Fibroblast of skin of abdomen (primary cell): ENCODE data around the gene SNRPB. TPM values are rescaled to one million over a fixed set of nuclear protein-coding genes. Genes with fewer than 3 reads are reported as not detected.
"Not testable (repeated sequence)": the region's sequence is repeated elsewhere in the genome, so short reads cannot be mapped to it uniquely, and the experiment has no call there.

Experiments used
- DNase-seq: peaks from one replicate; pipeline ENCODE4 v3.0.0-alpha.2; 2013
- polyA plus RNA-seq, 2 experiments: library from polyadenylated mRNA; unstranded; fragments of 120-200 nt; gene quantifications; one replicate each; pipeline ENCODE4 v1.2.1, GENCODE V29; 2013; ENCODE audit not compliant: insufficient read length in 2 of 2

SNRPB gene
- polyA plus RNA-seq (2013, experiment 1 of 2; ENCODE audit: insufficient read length) = 197 TPM
- polyA plus RNA-seq (2013, experiment 2 of 2; ENCODE audit: insufficient read length) = 196 TPM

DNA sequence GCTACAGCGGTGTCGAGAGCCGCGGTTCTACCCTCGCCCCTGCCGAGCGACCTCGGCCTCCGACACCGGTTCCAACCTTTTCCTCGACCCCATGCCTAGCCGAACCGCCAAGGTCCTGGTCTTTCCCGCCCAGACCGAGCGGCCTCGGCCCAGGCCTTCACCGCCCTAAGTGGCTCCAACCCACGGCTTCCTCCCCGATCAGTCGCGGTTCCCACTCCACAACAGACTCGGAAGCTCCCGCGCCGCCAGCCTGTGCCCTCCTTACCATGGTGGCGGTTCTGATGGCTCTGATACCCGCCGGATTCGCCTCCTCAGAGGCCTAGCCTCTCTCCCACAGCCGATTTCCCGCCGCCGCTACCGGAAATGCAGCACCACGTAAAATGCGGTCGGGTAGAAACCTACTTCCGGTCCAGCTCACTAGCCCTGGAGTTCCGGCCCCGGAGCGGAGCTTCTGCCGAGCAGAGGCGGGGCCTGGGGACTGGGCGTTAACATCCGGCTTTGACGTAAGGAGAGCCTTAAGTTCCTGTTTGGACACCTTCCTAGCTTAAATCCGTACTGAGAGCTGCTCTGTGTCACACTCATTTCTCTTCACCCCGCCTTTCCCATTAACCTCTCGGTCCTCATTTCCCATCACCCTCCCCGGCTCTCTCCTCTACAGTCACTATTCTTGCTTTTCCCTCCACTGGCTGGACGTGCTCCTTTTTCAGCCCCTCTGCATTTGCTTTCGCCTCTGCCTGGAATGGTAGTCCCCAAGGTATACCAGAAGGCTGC, at the start of gene SNRPB:
Gene SNRPB (minus strand): TSS at position 367 of the 771 bp plus-strand sequence. CDS start 99 bp downstream, at position 268.
- DNase-seq = peak; percentile 99

DNA sequence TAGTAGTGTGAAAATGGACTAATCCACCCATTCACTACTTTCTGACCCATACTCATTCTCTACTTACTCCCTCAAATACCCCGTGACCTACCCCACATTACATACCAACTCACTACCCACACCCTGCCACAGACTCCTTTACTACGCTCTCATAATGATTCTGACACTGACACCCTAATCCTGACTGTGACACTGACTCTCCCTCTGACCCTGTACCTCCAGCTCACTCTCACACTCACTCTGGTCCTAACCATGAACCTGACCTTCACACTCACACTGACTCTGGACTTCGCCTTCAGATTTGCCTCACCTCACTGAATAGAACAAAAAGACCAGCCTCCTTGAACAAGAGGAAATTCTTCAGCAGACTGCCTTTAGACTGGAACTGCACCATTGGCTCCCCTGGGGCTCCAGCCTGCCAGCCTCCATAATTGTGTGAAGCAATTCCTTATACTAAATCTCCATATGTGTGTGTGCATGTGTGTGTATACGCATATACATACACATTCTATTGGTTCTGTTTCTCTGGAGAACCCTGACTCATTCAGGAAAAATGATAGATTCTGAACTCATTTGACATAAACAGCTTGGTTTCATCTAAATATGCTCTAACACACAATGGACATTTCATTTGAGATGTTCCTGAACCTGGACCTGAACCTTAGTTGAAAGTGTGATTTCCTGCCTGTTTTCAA, 48.7 kb upstream of the SNRPB start:
- DNase-seq = peak; percentile 88

DNA sequence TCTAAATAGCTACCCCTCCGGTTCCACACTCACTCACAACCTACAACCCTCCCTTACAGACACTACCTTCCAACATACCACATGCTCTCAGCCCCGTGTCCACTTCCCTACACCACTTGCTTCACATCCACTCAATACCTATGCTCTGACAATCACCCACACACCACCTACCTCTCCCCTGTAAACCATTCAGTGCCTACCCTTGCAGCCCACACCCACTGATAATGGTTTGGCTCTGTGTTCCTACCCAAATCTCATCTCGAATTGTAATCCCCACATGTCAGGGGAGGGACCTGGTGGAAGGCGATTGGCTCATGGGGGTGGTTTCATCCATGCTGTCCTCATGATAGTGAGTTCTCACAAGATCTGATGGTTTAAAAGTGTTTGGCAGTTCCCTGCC, 48.0 kb upstream of the SNRPB start:
- no peak for DNase-seq

DNA sequence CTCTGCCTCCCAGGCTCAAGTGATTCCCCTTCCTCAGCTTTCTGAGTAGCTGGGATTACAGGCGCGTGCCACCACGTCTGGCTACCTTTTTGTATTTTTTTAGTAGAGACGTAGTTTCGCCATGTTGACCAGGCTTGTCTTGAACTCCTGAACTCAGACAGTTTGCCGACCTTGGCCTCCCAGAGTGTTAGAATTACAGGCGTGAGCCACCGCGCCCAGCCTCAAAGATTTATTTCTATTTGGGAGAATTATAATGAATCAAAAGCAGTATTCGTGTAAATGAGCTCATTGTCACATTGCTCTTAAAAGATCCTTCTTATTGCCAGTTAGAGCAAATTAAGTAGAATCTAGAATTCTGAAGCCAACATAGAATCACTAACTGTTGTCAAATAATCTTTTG, 47.5 kb upstream of the SNRPB start:
- no peak for DNase-seq

DNA sequence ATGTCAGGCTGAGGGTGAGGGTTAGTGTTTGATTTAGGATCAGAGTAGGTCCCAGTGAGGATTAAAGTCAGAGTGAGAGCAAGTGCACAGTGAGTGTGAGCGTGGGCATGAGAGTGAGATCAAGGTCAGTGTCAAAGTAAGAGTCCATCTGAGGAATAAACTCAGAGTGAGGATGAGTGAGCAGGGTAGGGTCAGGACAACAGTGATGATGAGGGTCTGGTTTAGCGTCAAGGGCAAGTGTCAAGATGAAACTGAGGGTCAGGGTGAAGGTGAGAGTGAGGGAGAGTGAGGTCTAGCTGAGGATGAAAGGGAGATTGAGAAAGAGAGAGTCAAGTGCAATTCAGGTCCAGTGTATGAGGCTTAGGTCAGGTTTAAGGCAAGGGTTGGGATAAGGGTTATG, 45.8 kb upstream of the SNRPB start:
- DNase-seq = no peak

DNA sequence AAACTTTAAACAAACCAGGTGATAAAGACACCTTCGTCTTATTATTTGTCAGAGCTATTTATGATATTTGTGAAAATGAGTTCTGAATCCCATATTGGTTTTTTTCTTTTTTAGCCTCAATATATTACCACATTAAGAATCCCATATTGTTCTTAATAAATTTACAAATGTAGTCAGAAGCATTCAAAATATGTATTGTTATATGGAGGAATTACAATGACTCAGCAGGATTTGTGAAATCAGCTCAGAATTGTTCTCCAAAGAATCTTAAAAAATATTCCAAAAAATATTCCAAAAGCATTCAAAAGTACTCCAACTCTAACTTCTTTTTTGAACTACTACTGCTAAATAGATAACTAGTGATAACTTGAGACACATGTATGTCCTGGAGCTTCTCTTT, 44.6 kb upstream of the SNRPB start:
- DNase-seq = peak; percentile 17

DNA sequence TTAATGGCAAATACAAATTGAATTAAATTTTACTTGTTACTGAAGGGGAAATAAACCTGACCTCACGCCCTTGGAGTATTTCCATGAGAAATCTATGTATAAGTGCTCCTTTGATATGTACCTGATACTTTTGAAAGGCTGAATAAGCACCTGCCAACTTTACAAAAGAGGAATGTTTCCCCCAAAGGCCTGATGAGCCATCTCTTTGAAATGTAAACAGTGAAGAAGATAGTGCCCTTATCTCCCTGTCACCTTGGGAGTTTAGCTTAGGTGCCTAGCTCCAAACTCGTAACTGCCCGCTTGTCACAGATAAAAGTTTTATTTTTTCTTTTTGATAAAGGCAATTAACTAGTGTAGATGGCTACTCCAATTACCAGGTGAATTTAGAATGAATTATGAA, 39.2 kb upstream of the SNRPB start:
- DNase-seq = no peak

DNA sequence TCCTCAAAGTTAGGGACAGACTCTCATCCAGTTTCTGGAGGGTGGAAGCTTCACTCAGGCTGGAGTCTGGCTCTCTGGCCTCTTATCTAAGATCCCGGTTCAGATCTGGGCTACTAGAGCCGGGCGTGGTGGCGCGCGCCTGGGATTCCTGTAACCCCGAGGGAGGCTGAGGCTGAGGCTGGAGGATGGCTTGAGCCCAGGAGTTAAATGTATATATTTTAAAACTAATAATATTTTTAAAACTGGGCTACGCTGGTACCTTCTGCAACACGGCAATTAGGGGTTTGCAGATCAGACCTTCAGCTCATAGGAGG, 38.8 kb upstream of the SNRPB start:
- peak; percentile 8 for DNase-seq

DNA sequence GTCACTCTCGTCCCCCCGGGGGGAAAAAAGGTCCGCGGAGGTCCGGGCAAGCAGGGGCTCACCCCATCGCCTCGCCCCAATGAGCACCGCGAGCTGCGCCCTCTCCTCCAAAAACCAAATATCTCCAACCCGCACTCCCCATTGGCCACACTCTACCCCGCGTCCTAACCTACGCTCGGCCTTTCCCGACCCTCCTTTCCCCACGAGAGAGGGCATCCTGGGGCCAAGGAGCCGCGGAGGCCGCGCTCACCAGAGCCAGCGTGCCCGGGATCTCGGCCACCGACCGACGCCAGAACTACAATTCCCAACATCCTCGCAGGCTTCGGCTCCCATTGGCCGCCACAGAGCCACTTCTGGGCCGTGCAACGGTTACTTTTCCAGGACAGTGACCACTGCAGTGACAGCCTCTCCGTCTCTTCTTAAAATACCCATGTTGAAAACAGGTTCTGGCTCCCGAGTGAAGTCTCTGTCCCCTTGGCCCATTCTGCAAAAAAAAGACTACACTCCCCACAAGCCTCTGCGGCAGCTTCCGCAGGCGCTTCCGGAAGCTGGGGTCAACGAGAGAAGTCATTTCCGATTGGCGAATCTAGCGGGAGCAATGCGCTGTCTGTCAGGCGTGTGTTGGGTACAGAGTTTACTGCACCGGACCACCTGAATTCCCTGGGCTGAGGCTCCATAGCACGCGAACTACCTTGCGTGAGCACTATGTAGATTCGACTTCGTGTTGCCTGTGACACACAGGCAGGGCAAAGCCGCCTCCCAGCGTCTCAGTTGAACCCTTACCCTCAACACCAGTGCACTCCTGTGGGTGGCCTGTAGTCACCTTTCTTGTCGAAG, 38.3 kb upstream of the SNRPB start, which contains the start of gene ZNF343:
Gene ZNF343 (minus strand): TSS at position 285 of the 837 bp plus-strand sequence. CDS start 15,020 bp downstream, outside the sequence.
- DNase-seq = peak; percentile 77

DNA sequence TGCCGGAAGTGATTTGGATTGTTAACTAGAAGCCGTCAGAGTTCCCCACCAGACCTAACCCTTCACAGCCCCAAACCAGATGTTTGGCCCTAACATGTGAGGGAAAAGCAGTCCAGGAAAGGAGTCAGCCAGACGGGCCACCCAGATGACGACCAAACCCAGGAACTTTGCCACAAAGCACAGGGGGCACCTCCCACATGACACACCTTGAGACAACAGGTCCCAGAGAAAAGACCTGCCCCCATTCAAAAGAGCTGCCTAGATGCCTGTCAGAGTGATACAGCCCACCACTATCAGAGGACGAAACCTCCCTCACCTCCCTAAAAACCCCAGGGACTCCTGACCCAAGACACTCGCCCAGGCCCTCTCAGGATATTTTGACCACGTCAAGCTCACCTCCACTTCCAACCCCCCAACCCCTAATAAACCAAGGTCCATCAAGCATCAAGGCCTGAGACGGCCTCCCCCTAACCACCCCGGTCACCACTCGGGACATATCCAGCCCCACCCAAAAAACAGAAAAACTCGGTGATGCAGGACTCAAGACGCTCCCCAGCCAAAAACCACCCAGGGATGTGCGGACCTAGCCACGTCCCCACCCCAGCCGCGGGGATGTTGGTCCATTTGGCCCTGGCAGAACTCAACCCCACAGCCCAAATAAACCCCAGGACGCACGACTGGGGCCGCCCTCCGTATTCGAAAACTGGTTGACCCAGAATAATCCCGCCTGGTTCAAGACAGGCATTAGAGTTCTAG, 37.5 kb upstream of the SNRPB start:
- DNase-seq = peak; percentile 44

DNA sequence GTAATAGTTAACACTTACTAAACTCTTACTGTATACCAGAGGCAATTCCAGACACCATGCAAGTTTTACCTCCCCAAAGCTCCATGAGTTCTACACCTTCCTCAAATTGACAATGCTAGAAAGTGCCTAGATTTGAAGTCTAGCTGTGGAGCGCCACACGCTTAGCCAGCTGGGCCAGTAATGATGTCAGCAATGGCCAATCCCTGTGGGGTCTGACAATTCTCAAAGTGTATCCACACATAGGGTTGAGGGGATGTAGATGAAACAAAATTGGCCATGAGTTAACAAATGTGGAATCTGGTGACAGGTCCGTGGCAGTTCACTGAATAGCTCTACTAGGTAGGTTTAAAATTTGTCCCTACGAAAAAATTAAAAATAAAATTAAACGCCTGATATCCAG, 36.9 kb upstream of the SNRPB start:
- peak; percentile 14 for DNase-seq

DNA sequence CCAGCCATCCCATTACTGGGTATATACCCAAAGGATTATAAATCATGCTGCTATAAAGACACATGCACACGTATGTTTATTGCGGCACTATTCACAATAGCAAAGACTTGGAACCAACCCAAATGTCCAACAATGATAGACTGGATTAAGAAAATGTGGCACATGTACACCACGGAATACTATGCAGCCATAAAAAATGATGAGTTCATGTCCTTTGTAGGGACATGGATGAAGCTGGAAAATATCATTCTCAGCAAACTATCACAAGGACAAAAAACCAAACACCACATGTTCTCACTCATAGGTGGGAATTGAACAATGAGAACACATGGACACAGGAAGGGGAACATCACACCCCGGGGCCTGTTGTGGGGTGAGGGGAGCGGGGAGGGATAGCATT, 35.8 kb upstream of the SNRPB start:
- DNase-seq = not testable (repeated sequence)

DNA sequence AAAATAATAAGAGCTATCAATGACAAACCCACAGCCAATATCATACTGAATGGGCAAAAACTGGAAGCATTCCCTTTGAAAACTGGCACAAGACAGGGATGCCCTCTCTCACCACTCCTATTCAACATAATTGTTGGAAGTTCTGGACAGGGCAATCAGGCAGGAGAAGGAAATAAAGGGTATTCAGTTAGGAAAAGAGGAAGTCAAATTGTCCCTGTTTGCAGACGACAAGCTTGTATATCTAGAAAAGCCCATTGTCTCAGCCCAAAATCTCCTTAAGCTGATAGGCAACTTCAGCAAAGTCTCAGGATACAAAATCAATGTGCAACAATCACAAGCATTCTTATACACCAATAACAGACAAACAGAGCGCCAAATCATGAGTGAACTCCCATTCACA, 34.2 kb upstream of the SNRPB start:
- DNase-seq = not testable (repeated sequence)

DNA sequence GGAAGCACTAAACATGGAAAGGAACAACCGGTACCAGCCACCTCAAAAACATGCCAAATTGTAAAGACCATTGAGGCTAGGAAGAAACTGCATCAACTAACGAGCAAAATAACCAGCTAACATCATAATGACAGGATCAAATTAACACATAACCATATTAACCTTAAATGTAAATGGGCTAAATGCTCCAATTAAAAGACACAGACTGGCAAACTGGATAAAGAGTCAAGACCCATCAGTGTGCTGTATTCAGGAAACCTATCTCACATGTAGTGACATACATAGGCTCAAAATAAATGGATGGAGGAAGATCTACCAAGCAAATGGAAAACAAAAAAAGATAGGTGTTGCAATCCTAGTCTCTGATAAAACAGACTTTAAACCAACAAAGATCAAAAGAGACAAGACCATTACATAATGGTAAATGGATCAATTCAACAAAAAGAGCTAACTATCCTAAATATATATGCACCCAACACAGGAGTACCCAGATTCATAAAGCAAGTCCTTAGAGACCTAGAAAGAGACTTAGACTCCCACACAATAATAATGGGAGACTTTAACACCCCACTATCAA, 32.3 kb upstream of the SNRPB start:
- DNase-seq = not testable (repeated sequence)

DNA sequence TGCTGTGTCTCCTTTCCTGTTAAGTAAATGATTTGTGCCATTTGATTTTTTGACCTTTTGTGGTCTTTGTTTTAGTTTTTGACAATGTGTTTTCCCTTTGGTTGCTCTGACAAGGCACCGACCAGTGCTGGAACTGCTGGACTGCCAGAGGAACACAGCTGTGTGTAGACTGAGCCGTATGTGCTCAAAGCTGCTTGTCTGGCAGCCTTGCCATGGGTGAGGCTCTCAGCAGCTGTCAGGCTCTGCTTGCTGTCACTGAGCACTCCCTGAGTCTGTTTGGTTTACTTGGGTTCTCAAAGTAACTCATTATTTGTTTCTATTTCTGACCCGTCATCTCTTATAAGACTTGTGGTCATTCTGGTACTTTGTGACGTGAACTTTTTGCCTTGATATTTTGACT, 15.1 kb upstream of the SNRPB start:
- no peak for DNase-seq

DNA sequence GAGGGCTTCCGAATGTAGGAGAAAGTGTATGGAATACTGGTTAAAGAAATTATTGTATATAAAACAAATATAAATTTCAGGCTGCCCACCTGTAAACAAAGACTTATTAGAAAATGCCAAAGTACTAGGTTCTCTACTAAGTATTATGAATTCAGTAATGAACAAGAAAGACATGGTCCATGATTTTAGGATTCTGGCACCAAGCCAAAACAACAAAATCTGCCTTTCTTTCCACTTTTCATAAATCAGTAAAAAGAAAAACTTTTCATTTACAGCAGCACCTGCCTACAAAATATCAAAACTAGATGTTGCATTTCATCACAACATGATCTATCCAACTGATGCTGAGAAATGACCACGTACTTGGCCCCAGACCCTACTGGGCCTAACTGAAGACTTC, 14.5 kb upstream of the SNRPB start:
- no peak for DNase-seq

DNA sequence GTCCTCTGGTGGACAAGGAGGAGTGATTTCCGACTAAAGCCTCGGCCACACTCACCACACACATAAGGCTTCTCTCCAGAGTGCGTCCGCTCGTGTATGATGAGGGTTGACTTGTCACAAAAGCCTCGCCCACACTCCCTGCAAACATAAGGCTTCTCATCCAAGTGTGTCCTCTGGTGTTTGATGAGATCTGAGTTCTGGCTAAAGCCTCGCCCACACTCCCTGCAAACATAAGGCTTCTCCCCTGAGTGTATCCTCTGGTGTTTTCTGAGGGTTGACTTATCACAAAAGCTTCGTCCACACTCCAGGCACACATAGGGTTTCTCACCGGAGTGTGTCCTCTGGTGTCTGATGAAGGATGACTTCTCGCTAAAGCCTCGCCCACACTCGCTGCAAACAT, 12.9 kb upstream of the SNRPB start:
- no peak for DNase-seq

DNA sequence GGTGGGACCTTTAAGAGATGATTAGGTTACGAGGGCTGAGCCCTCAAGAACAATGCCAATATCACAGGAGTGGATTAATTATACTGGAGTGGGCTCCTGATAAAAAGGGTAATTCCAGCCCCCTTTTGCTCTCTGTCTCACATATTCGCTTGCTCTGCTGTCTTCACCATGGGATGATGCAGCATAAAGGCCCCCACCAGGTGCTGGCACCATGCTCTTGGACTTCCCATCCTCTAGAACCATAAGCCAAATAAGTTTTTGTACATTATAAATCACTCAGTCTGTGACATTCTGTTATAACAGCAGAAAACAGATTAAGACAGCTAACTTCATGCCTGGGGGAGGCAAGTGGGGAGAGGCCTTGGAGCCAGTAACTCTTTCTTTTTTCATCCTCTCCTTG, 9.8 kb upstream of the SNRPB start:
- DNase-seq = no peak

DNA sequence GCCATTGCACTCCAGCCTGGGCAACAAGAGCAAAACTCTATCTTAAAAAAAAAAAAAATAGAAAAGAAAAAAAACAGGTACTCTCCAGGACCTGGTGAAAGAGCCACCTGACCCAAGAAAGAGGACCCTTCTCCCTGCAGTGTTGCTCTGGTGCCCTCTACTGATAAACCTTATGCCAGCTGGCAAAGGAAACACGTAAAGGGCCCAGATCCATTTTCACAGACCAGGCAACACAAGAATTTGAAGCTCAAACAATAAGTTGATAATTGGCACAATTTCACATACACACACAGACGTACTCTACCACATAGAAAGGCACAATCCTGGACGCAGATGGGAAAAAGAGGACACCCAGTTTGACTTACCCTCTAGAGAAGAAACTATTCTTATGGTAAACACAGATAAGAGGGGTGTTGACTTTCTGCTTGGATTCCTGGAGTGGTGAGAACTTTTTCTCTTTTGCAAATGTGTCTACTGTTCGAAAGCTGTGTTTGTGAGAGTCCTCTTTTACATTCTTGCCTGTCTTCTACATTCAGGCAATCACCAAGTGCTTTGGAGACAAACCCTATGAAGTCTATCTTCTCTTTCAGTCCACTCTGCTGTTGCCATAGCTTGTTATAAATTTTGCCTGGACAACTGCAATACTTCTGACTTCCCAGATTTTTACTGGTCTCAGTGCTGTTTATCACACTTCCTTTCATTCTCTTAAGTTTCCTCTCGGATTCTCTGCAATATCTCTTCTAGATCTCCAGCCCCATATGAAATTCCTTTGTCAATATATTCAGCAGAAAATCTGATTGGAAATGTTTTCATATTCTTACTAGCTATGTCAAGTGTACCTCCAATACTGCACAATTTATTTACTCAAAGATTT, 6.4 kb upstream of the SNRPB start:
- no peak for DNase-seq

DNA sequence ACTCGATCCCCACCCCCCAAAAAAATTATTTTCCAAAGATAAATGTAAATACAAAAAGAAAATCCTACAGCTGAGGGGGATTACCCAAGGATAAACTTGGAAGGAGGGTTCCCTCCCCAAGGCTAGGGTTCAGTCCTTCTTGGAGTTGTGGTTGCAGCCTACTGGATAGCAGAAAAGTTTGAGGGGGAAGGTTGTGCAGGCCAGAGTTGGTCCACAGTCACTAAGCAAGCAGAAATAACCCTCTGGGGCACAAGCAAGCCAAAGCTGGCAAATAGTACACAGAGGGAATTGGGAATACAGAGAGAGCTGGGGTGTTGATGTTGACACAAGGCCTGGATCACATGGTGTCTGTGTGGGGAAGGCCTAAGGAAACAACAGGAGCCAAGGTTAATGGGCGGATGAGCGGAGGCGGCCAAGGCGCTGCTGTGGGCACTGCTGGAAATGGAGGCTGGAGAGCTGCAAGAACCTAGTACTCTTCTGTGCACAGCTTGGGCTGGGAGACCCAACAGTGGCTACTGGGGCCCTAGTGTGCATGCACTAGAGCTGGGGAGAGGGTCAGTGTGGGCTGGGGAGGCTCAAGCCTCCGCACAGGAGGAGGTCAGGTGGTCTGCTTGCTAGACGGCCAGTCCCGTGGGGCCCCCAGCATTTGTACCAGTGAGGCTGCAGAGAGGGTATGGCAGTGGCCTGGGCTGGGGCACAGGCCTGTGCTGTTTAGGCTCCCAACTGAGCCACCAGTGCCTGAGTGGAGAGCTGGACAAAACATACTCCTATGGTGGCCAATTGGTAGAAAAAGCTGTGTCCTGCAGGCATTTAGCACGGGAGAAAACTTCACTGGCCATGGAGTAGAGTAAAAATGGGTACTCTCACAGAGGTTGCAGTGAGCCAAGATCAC, 5.5 kb upstream of the SNRPB start:
- DNase-seq = no peak
